Activated CD8-positive, alpha-beta memory T cell treated with anti-CD3 and anti-CD28 coated beads for 24 hours (primary cell): ENCODE results near the gene TIGAR.

Source experiments
- DNase-seq: peaks from one replicate; pipeline ENCODE4 v3.0.0-alpha.2; 2020

Gene TIGAR

GRCh38 chr12:4320853-4321701 is at the start of gene TIGAR:
TIGAR (plus strand) TSS chr12:4321213; CDS start chr12:4321272, 59 bp downstream.
- DNase-seq: peak; percentile 94

GRCh38 chr12:4271717-4272423 is 49.1 kb upstream of the TIGAR start:
- DNase-seq: peak; percentile 91

GRCh38 chr12:4272424-4273272 is 48.4 kb upstream of the TIGAR start:
- peak; percentile 95 for DNase-seq

- no peak for DNase-seq
Measured at GRCh38 chr12:4273273-4273651, 47.8 kb upstream of the TIGAR start.

- DNase-seq: peak; percentile 88
Measured at GRCh38 chr12:4273652-4274395, 47.2 kb upstream of the TIGAR start, which contains the start of gene CCND2. CCND2 (plus strand) TSS chr12:4273762; CDS start chr12:4274041, 279 bp downstream.

- DNase-seq: peak; percentile 85
Measured at GRCh38 chr12:4274396-4275015, 46.5 kb upstream of the TIGAR start.

GRCh38 chr12:4275016-4275869 is 45.8 kb upstream of the TIGAR start:
- peak; percentile 75 for DNase-seq

- DNase-seq: no peak
Measured at GRCh38 chr12:4275870-4276301, 45.1 kb upstream of the TIGAR start.

GRCh38 chr12:4276524-4277204 is 44.3 kb upstream of the TIGAR start:
- peak; percentile 91 for DNase-seq

GRCh38 chr12:4277205-4277543 is 43.8 kb upstream of the TIGAR start:
- DNase-seq: no peak

GRCh38 chr12:4277857-4278256 is 43.2 kb upstream of the TIGAR start:
- peak; percentile 54 for DNase-seq

- peak; percentile 52 for DNase-seq
Measured at GRCh38 chr12:4278329-4279197, 42.5 kb upstream of the TIGAR start.

GRCh38 chr12:4279198-4279690 is 41.8 kb upstream of the TIGAR start:
- no peak for DNase-seq

GRCh38 chr12:4280351-4281163 is 40.5 kb upstream of the TIGAR start:
- DNase-seq: no peak

GRCh38 chr12:4281173-4281654 is 39.8 kb upstream of the TIGAR start:
- peak; percentile 56 for DNase-seq

- peak; percentile 65 for DNase-seq
Measured at GRCh38 chr12:4282103-4282891, 38.7 kb upstream of the TIGAR start.

- peak; percentile 57 for DNase-seq
Measured at GRCh38 chr12:4282892-4283511, 38.0 kb upstream of the TIGAR start.
